ENCODE measurements around the gene SAP30L. TPM values are rescaled to one million over a fixed set of nuclear protein-coding genes. Genes with fewer than 3 reads are reported as not detected.

Gene SAP30L
- total and polyA plus RNA-seq, 2 of the 13 experiments (the other 11 are each of a cell fraction or from before 2014, with no cell fraction given) = 27.9 to 37.2 TPM

GRCh38 chr5:154445422-154446194 is at the start of gene SAP30L (continued):
- 0 out of 2 replicates have a peak, but pooled peaks have one; percentile 45 for TF ChIP-seq ZNF607 (CRISPR knock-in tag; IDR thresholded peaks at IDR 0.05; ENCODE audit: borderline replicate concordance)
- TF ChIP-seq HMG20B (CRISPR knock-in tag; conservative IDR thresholded peaks at IDR 0.05) = no peak
- no peak for TF ChIP-seq PLRG1 (conservative IDR thresholded peaks at IDR 0.05)
- 0 out of 2 replicates have a peak, but pooled peaks have one; percentile 73 for TF ChIP-seq MYNN (CRISPR knock-in tag; IDR thresholded peaks at IDR 0.05; ENCODE audit: low read depth)
- peak; percentile 76; the same call in 1 of the 2 replicates for TF ChIP-seq BORCS8-MEF2B (CRISPR knock-in tag; IDR thresholded peaks at IDR 0.05)
- no peak for TF ChIP-seq MXD4 (CRISPR knock-in tag; IDR thresholded peaks at IDR 0.05)
- no peak for TF ChIP-seq FIP1L1 (IDR thresholded peaks at IDR 0.05; ENCODE audit: borderline replicate concordance, insufficient read depth, low read depth, low read length)
- TF ChIP-seq RFXAP (CRISPR knock-in tag; IDR thresholded peaks at IDR 0.05; ENCODE audit: borderline replicate concordance) = peak; percentile 60
- no peak for TF ChIP-seq ZBTB21 (CRISPR knock-in tag; IDR thresholded peaks at IDR 0.05)
- TF ChIP-seq ZBTB3 (CRISPR knock-in tag; IDR thresholded peaks at IDR 0.05; ENCODE audit: borderline replicate concordance, low read depth) = no peak
- no peak for TF ChIP-seq PAXIP1 (CRISPR knock-in tag; conservative IDR thresholded peaks at IDR 0.05)
- TF ChIP-seq ZNF704 (CRISPR knock-in tag; IDR thresholded peaks at IDR 0.05; ENCODE audit: borderline replicate concordance) = peak; percentile 44; the same call in 1 of the 2 replicates
- TF ChIP-seq POLR2AphosphoS5 (IDR thresholded peaks at IDR 0.05; ENCODE audit: low read depth, low read length) = peak; percentile 86
- no peak for TF ChIP-seq ZNF33B (CRISPR knock-in tag; IDR thresholded peaks at IDR 0.05)
- TF ChIP-seq ZNF713 (CRISPR knock-in tag; IDR thresholded peaks at IDR 0.05) = no peak
- TF ChIP-seq ZMAT5 (CRISPR knock-in tag; IDR thresholded peaks at IDR 0.05; ENCODE audit: borderline replicate concordance, low read depth) = no peak
- no peak for TF ChIP-seq JUND (CRISPR knock-in tag; IDR thresholded peaks at IDR 0.05)
- no peak for TF ChIP-seq SP140L (CRISPR knock-in tag; IDR thresholded peaks at IDR 0.05; ENCODE audit: borderline replicate concordance)
- TF ChIP-seq ZFYVE20 (CRISPR knock-in tag; IDR thresholded peaks at IDR 0.05; ENCODE audit: borderline replicate concordance, low read depth) = no peak
- no peak for TF ChIP-seq ZBTB44 (CRISPR knock-in tag; IDR thresholded peaks at IDR 0.05)
- TF ChIP-seq ZFP36L2 (CRISPR knock-in tag; IDR thresholded peaks at IDR 0.05) = no peak
- peak; percentile 82 for TF ChIP-seq ZNF605 (CRISPR knock-in tag; IDR thresholded peaks at IDR 0.05)
- no peak for TF ChIP-seq ZFP62 (CRISPR knock-in tag; IDR thresholded peaks at IDR 0.05)
- no peak for TF ChIP-seq RFX1 (IDR thresholded peaks at IDR 0.05)
